Hepatocyte (in vitro differentiated cells): Measurements from ENCODE around the gene RBFOX2. TPM values are rescaled to one million over a fixed set of nuclear protein-coding genes. Genes with fewer than 3 reads are reported as not detected.

Source experiments
- DNase-seq: peaks from one replicate; pipeline ENCODE4 v3.0.0-alpha.2; 2016; ENCODE audit warnings: low spot score
- H2AFZ ChIP-seq: fragments of 200-600 bp; sonication (generic); 2 replicates; pipeline ENCODE4 v1.6.0; 2016; ENCODE audit warnings: antibody characterized with exemption, mild to moderate bottlenecking
- H3K27ac ChIP-seq: fragments of 200-600 bp; sonication (generic); 2 replicates; pipeline ENCODE4 v1.5.1; 2016; ENCODE audit warnings: mild to moderate bottlenecking
- H3K27me3 ChIP-seq: fragments of 200-600 bp; sonication (generic); 2 replicates; pipeline ENCODE4 v1.6.1; 2016
- H3K36me3 ChIP-seq: fragments of 200-600 bp; sonication (generic); replicated peaks from 2 replicates; pipeline ENCODE4 v1.5.1; 2016; ENCODE audit warnings: low read depth; ENCODE audit not compliant: insufficient read depth
- H3K4me1 ChIP-seq: fragments of 200-600 bp; sonication (generic); 2 replicates; pipeline ENCODE4 v1.5.1; 2016; ENCODE audit warnings: mild to moderate bottlenecking, moderate library complexity; ENCODE audit not compliant: insufficient read depth
- H3K4me2 ChIP-seq: fragments of 200-600 bp; sonication (generic); 2 replicates; pipeline ENCODE4 v1.6.0; 2016
- H3K4me3 ChIP-seq: fragments of 200-600 bp; sonication (generic); 2 replicates; pipeline ENCODE4 v1.5.1; 2016; ENCODE audit warnings: mild to moderate bottlenecking
- H3K79me2 ChIP-seq: fragments of 200-600 bp; sonication (generic); 2 replicates; pipeline ENCODE4 v1.6.0; 2017; ENCODE audit warnings: mild to moderate bottlenecking
- H3K9me2 ChIP-seq: fragments of 200-600 bp; sonication (generic); replicated peaks from 2 replicates; pipeline ENCODE4 v1.6.0; 2017; ENCODE audit warnings: mild to moderate bottlenecking; ENCODE audit not compliant: insufficient read depth
- H3K9me3 ChIP-seq: fragments of 200-600 bp; sonication (generic); 2 replicates; pipeline ENCODE4 v1.5.1; 2016; ENCODE audit warnings: low read depth, mild to moderate bottlenecking
- H4K20me1 ChIP-seq: fragments of 200-600 bp; sonication (generic); 2 replicates; pipeline ENCODE4 v1.6.0; 2016; ENCODE audit warnings: mild to moderate bottlenecking; ENCODE audit not compliant: insufficient read depth, poor library complexity, severe bottlenecking
- EZH2 ChIP-seq: fragments of 200-600 bp; sonication (generic); IDR thresholded peaks from 2 replicates; pipeline ENCODE4 v1.6.1; 2016; ENCODE audit warnings: antibody characterized with exemption, mild to moderate bottlenecking, borderline replicate concordance
- EZH2phosphoT487 ChIP-seq: fragments of 200-600 bp; sonication (generic); IDR thresholded peaks from one replicate; pipeline ENCODE4 v1.6.1; 2018; ENCODE audit warnings: antibody characterized with exemption, mild to moderate bottlenecking, low read depth, moderate library complexity; ENCODE audit not compliant: unreplicated experiment, severe bottlenecking
- WGBS: methylation state at CpG from one replicate; pipeline ENCODE4 v1.1.6; 2016; ENCODE audit warnings: low lambda C conversion rate; ENCODE audit errors: missing lambda C conversion rate; 5-methylcytosine and 5-hydroxymethylcytosine counted together
- polyA plus RNA-seq: library from polyadenylated mRNA; unstranded; fragments of >200 nt; fragmentation: Nextera tagmentation; extraction: Ambion mirVana; gene quantifications from 2 replicates; pipeline ENCODE4 v1.2.1, GENCODE V29; 2016
- total RNA-seq: library from RNA; depleted of rRNA; stranded (reverse); fragments of >200 nt; gene quantifications from 2 replicates; pipeline ENCODE4 v1.2.3, GENCODE V29; 2014
- TF ChIP-seq, protein P1 (sequence below): fragments of 200-600 bp; sonication (generic); IDR thresholded peaks from 2 replicates; pipeline ENCODE4 v1.5.1; 2016; ENCODE audit warnings: antibody characterized with exemption, mild to moderate bottlenecking; ENCODE audit not compliant: poor library complexity

Gene RBFOX2
- total and polyA plus RNA-seq, 2 experiments from 2014 or later = 76.7 to 133 TPM

GRCh38 chr22:35961480-35962295 lies 66.9 kb downstream of the RBFOX2 start:
- Histone ChIP-seq H3K27ac (peak overlapping the region; percentile 53), H4K20me1 (peaks cover 8% of the 10 kb centered on the region), H3K4me2 (peak overlapping the region; percentile 53), H2AFZ (no peak overlapping the region), H3K4me1 (peaks cover 15% of the 10 kb centered on the region), H3K9me3 (no peaks in the 10 kb centered on the region), H3K27me3 (no peaks in the 10 kb centered on the region), H3K36me3 (no peaks in the 10 kb centered on the region), H3K9me2 (no peaks in the 10 kb centered on the region), H3K4me3 (no peak overlapping the region), H3K79me2 (peaks cover 98% of the 10 kb centered on the region)
- WGBS = 59% methylated on average over 5 of the region's 5 CpGs
- TF ChIP-seq, protein P1, sequence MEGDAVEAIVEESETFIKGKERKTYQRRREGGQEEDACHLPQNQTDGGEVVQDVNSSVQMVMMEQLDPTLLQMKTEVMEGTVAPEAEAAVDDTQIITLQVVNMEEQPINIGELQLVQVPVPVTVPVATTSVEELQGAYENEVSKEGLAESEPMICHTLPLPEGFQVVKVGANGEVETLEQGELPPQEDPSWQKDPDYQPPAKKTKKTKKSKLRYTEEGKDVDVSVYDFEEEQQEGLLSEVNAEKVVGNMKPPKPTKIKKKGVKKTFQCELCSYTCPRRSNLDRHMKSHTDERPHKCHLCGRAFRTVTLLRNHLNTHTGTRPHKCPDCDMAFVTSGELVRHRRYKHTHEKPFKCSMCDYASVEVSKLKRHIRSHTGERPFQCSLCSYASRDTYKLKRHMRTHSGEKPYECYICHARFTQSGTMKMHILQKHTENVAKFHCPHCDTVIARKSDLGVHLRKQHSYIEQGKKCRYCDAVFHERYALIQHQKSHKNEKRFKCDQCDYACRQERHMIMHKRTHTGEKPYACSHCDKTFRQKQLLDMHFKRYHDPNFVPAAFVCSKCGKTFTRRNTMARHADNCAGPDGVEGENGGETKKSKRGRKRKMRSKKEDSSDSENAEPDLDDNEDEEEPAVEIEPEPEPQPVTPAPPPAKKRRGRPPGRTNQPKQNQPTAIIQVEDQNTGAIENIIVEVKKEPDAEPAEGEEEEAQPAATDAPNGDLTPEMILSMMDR = no peak
- TF ChIP-seq EZH2phosphoT487 = no peak
- TF ChIP-seq EZH2 = no peak
- peak; percentile 57 for DNase-seq

- WGBS = 100% methylated on average over 2 of the region's 2 CpGs
- H3K9me3 ChIP-seq = no peaks in the 10 kb centered on the region
- H3K27me3 ChIP-seq = no peaks in the 10 kb centered on the region
- H4K20me1 ChIP-seq = peaks cover 8% of the 10 kb centered on the region
- no peaks in the 10 kb centered on the region for H3K9me2 ChIP-seq
- TF ChIP-seq, protein P1 = no peak
- TF ChIP-seq EZH2phosphoT487 = no peak
- no peak for TF ChIP-seq EZH2
- H3K36me3 ChIP-seq = no peaks in the 10 kb centered on the region
- no peak overlapping the region for H2AFZ ChIP-seq
- no peak for DNase-seq
- H3K4me2 ChIP-seq = peak overlapping the region; percentile 53
- peaks cover 98% of the 10 kb centered on the region for H3K79me2 ChIP-seq
- peaks cover 15% of the 10 kb centered on the region for H3K4me1 ChIP-seq
- no peak overlapping the region for H3K4me3 ChIP-seq
- peak overlapping the region; percentile 53 for H3K27ac ChIP-seq
Observed at GRCh38 chr22:35960854-35961253, 67.8 kb downstream of the RBFOX2 start.

GRCh38 chr22:35959121-35959800 lies 69.4 kb downstream of the RBFOX2 start:
- DNase-seq = no peak
- H3K9me2 ChIP-seq = no peaks in the 10 kb centered on the region
- no peak overlapping the region for H3K4me2 ChIP-seq
- H2AFZ ChIP-seq = no peak overlapping the region
- H4K20me1 ChIP-seq = peaks cover 8% of the 10 kb centered on the region
- 83% methylated on average over 5 of the region's 5 CpGs for WGBS
- H3K9me3 ChIP-seq = no peaks in the 10 kb centered on the region
- H3K4me3 ChIP-seq = no peak overlapping the region
- no peaks in the 10 kb centered on the region for H3K27me3 ChIP-seq
- no peak overlapping the region for H3K27ac ChIP-seq
- H3K36me3 ChIP-seq = no peaks in the 10 kb centered on the region
- H3K4me1 ChIP-seq = peaks cover 15% of the 10 kb centered on the region
- H3K79me2 ChIP-seq = peaks cover 95% of the 10 kb centered on the region
- TF ChIP-seq, protein P1 = no peak
- TF ChIP-seq EZH2phosphoT487 (no peak), EZH2 (no peak)
